Esophagus squamous epithelium (tissue), 5 donors: Measurements from ENCODE around the gene MS4A2. TPM values are rescaled to one million over a fixed set of nuclear protein-coding genes. Genes with fewer than 3 reads are reported as not detected.

Source experiments
- DNase-seq: peaks from one replicate; lab custom pipeline; 2025; lab: John Stamatoyannopoulos, UW
- H3K27ac ChIP-seq, 4 donors: fragments of 200-600 bp; sonication (generic); one replicate each; pipeline ENCODE4 v1.5.1; 2016 to 2019; ENCODE audit warnings: mild to moderate bottlenecking in 1 of 4
- H3K27me3 ChIP-seq, 4 donors: fragments of 200-600 bp; sonication (generic); 1 replicate in 3 of 4; 2 replicates in 1 of 4; pipeline versions ENCODE4 v1.5.1 to v1.6.0; 2017 to 2021; ENCODE audit warnings: antibody characterized with exemption in 1 of 4
- H3K36me3 ChIP-seq, 3 donors: fragments of 200-600 bp; sonication (generic); one replicate each; pipeline ENCODE4 v1.5.1; 2016 to 2019
- H3K4me1 ChIP-seq, 3 donors: fragments of 200-600 bp; sonication (generic); one replicate each; pipeline ENCODE4 v1.5.1; 2017 to 2019
- H3K4me3 ChIP-seq, 4 donors: fragments of 200-600 bp; sonication (generic); 1 replicate in 3 of 4; 2 replicates in 1 of 4; pipeline ENCODE4 v1.5.1; 2016 to 2019; ENCODE audit warnings: mild to moderate bottlenecking in 2 of 4, moderate library complexity in 1 of 4
- H3K9me3 ChIP-seq, 3 donors: fragments of 200-600 bp; sonication (generic); one replicate each; pipeline ENCODE4 v1.5.1; 2016 to 2019
- POLR2A ChIP-seq, 4 donors: fragments of 450-650 bp; IDR thresholded peaks; one replicate each; pipeline ENCODE4 v1.6.1; 2017; ENCODE audit warnings: antibody characterized with exemption in 4 of 4, mild to moderate bottlenecking in 4 of 4, moderate library complexity in 3 of 4
- WGBS, 2 donors: methylation state at CpG; one replicate each; pipeline ENCODE4 v1.1.5; 2018; 5-methylcytosine and 5-hydroxymethylcytosine counted together
- intact Hi-C: fragments of 100-400 bp; cut with DNase I; formaldehyde crosslinking; loops from one replicate; pipeline ENCODE4 v1.15.0; 2022
- total RNA-seq, 4 donors: library from RNA; depleted of rRNA; stranded (reverse); fragments of >200 nt; gene quantifications; one replicate each; pipeline ENCODE4 v1.1.0, GENCODE V29; 2016
- TF ChIP-seq, protein P1 (sequence below), 6 experiments: fragments of 450-650 bp in 4 of 6; fragments of 200-600 bp in 2 of 6; sonication (generic) in 2 of 6; IDR thresholded peaks; one replicate each; pipeline ENCODE4 v1.5.1; 2016 to 2019; ENCODE audit warnings: antibody characterized with exemption in 6 of 6, mild to moderate bottlenecking in 4 of 6, moderate library complexity in 4 of 6
- donor health status: DM: yes; HTN: yes; CAD: no.

Gene MS4A2
- total RNA-seq, 4 donors from 2014 or later: 0.12 to 13.2 TPM; not detected in 2

DNA sequence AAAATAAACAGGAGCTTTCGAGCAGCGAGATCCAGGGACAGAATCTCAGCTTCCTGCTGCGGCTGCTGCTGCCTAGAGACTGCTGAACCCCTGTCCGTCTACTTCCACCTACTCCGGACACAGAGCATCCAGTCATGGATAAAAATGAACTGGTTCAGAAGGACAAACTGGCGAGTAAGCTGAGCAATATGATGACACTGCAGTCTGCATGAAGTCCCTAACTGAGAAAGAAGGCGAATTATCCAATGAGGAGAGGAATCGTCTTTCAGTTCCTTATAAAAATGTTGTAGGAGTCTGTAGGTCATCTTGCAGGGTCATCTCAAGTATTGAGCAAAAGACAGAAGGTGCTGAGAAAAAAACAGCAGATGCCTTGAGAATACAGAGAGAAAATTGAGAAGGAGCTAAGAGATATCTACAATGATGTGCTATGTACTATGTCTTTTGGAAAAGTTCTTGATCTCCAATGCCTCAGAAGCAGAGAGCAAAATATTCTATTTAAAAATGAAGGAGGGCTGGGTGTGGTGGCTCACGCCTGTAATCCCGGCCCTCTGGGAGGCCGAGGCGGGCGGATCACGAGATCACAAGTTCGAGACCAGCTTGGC is 11.1 kb upstream of the MS4A2 start:
- Histone ChIP-seq H3K36me3 (no peaks in the 10 kb centered on the region), H3K9me3 (no peaks in the 10 kb centered on the region), H3K4me1 (no peaks in the 10 kb centered on the region), H3K27ac (no peak overlapping the region), H3K27me3 (no peaks in the 10 kb centered on the region), H3K4me3 (no peak overlapping the region)
- 65 to 84% methylated on average over 15 of the region's 15 CpGs for WGBS, 2 donors
- intact Hi-C loops: no loop called here
- no peak for DNase-seq
- TF ChIP-seq, protein P1, sequence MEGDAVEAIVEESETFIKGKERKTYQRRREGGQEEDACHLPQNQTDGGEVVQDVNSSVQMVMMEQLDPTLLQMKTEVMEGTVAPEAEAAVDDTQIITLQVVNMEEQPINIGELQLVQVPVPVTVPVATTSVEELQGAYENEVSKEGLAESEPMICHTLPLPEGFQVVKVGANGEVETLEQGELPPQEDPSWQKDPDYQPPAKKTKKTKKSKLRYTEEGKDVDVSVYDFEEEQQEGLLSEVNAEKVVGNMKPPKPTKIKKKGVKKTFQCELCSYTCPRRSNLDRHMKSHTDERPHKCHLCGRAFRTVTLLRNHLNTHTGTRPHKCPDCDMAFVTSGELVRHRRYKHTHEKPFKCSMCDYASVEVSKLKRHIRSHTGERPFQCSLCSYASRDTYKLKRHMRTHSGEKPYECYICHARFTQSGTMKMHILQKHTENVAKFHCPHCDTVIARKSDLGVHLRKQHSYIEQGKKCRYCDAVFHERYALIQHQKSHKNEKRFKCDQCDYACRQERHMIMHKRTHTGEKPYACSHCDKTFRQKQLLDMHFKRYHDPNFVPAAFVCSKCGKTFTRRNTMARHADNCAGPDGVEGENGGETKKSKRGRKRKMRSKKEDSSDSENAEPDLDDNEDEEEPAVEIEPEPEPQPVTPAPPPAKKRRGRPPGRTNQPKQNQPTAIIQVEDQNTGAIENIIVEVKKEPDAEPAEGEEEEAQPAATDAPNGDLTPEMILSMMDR (IDR thresholded peaks at IDR 0.05): no peak
- TF ChIP-seq POLR2A (IDR thresholded peaks at IDR 0.05): no peak

DNA sequence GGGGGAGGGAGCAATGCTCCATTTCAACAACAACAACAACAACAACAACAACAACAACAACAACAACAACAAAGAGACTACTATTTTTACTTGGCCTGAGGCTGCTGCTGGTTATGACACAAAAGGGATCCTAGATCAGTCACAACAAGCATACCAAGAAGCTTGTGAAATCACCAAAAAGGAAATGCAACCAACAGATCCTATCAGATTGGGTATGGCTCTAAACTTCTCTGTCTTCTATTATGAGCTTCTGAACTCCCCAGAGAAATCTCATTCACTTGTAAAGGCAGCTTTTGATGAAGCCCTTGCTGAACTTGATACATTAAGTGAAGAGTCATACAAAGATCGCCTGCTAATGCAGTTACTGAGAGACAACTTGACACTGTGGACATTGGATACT is 10.5 kb upstream of the MS4A2 start:
- no peak for TF ChIP-seq POLR2A (IDR thresholded peaks at IDR 0.05)
- TF ChIP-seq, protein P1 (IDR thresholded peaks at IDR 0.05): no peak
- DNase-seq: no peak

DNA sequence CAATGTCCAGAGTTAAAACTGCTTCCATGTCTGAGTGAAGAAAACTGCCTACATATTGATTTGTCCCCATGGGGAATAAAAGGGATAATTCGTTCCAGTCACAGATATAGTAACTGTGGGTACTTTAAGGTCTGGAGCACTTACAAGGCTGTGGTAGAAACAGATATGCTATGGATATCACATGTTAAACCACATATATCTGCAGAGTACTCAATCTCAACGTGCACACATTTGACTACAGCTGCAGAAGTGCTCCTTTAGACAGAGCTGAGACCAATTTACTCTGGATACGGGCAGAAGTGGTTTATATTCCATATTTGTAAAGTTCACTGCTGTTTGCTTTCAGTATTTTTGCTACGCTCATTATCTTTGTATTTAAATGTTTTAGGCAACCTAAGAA is 9.7 kb upstream of the MS4A2 start:
- H3K27ac ChIP-seq: no peak overlapping the region
- no peaks in the 10 kb centered on the region for H3K36me3 ChIP-seq
- TF ChIP-seq, protein P1 (IDR thresholded peaks at IDR 0.05): no peak
- TF ChIP-seq POLR2A (IDR thresholded peaks at IDR 0.05): no peak
- H3K4me1 ChIP-seq: no peaks in the 10 kb centered on the region
- intact Hi-C loops: no loop called here
- WGBS, 2 donors: 68 to 73% methylated on average over 4 of the region's 4 CpGs
- no peaks in the 10 kb centered on the region for H3K9me3 ChIP-seq
- DNase-seq: no peak
- H3K27me3 ChIP-seq: no peaks in the 10 kb centered on the region
- H3K4me3 ChIP-seq: no peak overlapping the region

More for the DNA sequence above, 10.5 kb upstream of the MS4A2 start:
- Histone ChIP-seq H3K4me1 (no peaks in the 10 kb centered on the region), H3K27ac (no peak overlapping the region), H3K9me3 (no peaks in the 10 kb centered on the region), H3K27me3 (no peaks in the 10 kb centered on the region), H3K36me3 (no peaks in the 10 kb centered on the region), H3K4me3 (no peak overlapping the region)
- intact Hi-C loops: no loop called here
- WGBS, 2 donors: 91 to 100% methylated on average over 1 of the region's 1 CpG

DNA sequence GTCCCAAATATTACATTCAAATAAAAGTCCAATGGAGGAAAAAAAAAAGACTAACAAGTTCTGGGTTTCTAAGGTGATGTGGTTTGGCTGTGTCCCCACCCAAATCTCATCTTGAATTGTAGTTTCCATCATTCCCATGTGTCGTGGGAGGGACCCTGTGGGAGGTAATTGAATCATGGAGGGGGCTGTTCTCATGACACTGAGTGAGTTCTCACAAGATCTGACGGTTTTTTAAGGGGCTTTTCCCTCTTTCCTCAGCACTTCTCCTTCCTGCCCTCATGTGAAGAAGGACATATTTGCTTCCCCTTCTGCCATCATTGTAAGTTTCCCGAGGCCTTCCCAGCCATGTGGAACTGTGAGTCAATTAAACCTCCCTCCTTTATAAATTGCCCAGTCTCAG is 7.9 kb upstream of the MS4A2 start:
- Histone ChIP-seq H3K4me3 (no peak overlapping the region), H3K9me3 (no peaks in the 10 kb centered on the region), H3K27me3 (no peaks in the 10 kb centered on the region), H3K27ac (no peak overlapping the region), H3K4me1 (no peaks in the 10 kb centered on the region), H3K36me3 (no peaks in the 10 kb centered on the region)
- no peak for DNase-seq
- 42 to 43% methylated on average over 3 of the region's 3 CpGs for WGBS, 2 donors
- intact Hi-C loops: no loop called here
- TF ChIP-seq, protein P1 (IDR thresholded peaks at IDR 0.05): no peak
- TF ChIP-seq POLR2A (IDR thresholded peaks at IDR 0.05): no peak

DNA sequence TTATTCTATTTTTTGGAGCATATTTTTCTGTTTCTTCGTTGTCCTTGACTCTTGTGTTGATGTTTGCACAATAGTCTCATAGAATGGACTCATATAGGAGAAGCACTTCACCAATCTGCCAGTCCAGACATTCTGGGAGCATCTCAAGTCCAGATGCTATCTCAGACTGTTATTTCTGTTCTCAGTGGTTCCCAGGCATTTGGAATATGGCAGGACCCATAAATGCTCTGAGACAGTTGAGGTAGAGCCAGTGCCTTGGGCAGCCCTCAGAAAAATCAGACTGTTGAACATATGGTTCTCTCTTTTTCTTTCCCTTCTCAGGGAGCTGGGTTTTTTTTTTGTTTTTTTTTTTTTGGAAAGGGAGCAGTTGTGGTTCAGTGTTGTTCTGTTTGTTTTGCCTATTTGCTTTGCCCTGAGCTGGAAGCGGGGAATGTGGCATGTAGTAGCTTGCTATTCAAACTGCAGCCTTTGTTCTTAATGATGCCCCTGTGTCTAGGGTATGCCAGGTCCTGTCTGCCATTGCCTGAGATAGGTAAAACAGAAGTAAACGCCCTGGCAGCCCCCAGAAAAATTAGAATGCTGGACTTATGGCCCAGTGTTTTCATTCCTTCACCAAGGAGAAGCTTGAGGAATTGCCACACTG is 3.7 kb upstream of the MS4A2 start:
- WGBS, 2 donors: 33 to 58% methylated on average over 3 of the region's 3 CpGs
- TF ChIP-seq, protein P1 (IDR thresholded peaks at IDR 0.05): no peak
- no peak for TF ChIP-seq POLR2A (IDR thresholded peaks at IDR 0.05)

More for the DNA sequence above, 3.7 kb upstream of the MS4A2 start:
- Histone ChIP-seq H3K36me3 (no peaks in the 10 kb centered on the region), H3K4me3 (no peak overlapping the region), H3K9me3 (no peaks in the 10 kb centered on the region), H3K27me3 (no peaks in the 10 kb centered on the region), H3K27ac (no peak overlapping the region), H3K4me1 (no peaks in the 10 kb centered on the region)
- no peak for DNase-seq
- intact Hi-C loops: no loop called here
